ENCODE data around the gene CHD3. TPM values are rescaled to one million over a fixed set of nuclear protein-coding genes. Genes with fewer than 3 reads are reported as not detected.

CHD3 gene
- total RNA-seq, 1 experiment from 2014 or later: 84.6 TPM

DNA sequence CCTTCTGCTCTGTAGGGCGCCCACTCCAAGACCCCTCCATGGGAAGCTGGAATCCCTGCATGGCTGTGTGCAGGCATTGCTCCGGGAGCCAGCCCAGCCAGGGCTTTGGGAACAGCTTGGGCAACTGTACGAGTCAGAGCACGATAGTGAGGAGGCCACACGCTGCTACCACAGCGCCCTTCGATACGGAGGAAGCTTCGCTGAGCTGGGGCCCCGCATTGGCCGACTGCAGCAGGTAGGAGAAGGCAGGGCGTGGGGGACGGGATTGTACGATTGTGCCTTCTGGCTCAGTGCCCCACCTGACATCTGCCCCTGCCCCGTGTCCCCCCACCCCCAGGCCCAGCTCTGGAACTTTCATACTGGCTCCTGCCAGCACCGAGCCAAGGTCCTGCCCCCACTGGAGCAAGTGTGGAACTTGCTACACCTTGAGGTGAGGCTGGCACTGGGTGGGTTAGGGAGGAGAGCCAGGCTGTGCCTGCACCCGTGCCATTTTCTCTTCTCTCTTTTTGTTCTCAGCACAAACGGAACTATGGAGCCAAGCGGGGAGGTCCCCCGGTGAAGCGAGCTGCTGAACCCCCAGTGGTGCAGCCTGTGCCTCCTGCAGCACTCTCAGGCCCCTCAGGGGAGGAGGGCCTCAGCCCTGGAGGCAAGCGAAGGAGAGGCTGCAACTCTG, 42.4 kb upstream of the CHD3 start:
- no peaks in the 10 kb centered on the region for H3K9me3 ChIP-seq (ENCODE audit: control insufficient read depth, insufficient read depth, low read depth, low read length)
- H3K27me3 ChIP-seq (ENCODE audit: control insufficient read depth, insufficient read depth, low read length): no peaks in the 10 kb centered on the region
- intact Hi-C loops (cut with micrococcal nuclease; ENCODE audit: unreplicated experiment) (no loop called here), in situ Hi-C loops (cut with HindIII; ENCODE audit: low pct_unique_long_range_greater_than_20kb, low sequenced_read_pairs) (no loop called here)
- ATAC-seq (no peak), DNase-seq (ENCODE audit: low read depth, low spot score) (no peak)
- no peak overlapping the region for H3K4me3 ChIP-seq (ENCODE audit: low read depth in 2 of 2, low read length in 2 of 2)
- H3K27ac ChIP-seq (ENCODE audit: low read length): no peak overlapping the region
- H3K36me3 ChIP-seq (ENCODE audit: control insufficient read depth, insufficient read depth, low read length): no peaks in the 10 kb centered on the region; the same call in 1 of the 2 replicates
- TF ChIP-seq POLR2AphosphoS5 (IDR thresholded peaks at IDR 0.05; ENCODE audit: low read depth, low read length) (no peak), TCF7L2 (IDR thresholded peaks at IDR 0.05; ENCODE audit: low read depth, low read length) (no peak), SIN3A (IDR thresholded peaks at IDR 0.05; ENCODE audit: borderline replicate concordance, insufficient read depth, low read depth, low read length) (no peak), CTCF (IDR thresholded peaks at IDR 0.05) (no peak)
- TF ChIP-seq, protein P1, sequence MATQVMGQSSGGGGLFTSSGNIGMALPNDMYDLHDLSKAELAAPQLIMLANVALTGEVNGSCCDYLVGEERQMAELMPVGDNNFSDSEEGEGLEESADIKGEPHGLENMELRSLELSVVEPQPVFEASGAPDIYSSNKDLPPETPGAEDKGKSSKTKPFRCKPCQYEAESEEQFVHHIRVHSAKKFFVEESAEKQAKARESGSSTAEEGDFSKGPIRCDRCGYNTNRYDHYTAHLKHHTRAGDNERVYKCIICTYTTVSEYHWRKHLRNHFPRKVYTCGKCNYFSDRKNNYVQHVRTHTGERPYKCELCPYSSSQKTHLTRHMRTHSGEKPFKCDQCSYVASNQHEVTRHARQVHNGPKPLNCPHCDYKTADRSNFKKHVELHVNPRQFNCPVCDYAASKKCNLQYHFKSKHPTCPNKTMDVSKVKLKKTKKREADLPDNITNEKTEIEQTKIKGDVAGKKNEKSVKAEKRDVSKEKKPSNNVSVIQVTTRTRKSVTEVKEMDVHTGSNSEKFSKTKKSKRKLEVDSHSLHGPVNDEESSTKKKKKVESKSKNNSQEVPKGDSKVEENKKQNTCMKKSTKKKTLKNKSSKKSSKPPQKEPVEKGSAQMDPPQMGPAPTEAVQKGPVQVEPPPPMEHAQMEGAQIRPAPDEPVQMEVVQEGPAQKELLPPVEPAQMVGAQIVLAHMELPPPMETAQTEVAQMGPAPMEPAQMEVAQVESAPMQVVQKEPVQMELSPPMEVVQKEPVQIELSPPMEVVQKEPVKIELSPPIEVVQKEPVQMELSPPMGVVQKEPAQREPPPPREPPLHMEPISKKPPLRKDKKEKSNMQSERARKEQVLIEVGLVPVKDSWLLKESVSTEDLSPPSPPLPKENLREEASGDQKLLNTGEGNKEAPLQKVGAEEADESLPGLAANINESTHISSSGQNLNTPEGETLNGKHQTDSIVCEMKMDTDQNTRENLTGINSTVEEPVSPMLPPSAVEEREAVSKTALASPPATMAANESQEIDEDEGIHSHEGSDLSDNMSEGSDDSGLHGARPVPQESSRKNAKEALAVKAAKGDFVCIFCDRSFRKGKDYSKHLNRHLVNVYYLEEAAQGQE (IDR thresholded peaks at IDR 0.05; ENCODE audit: insufficient read depth in 1 of 2, low read depth in 2 of 2, low read length in 1 of 2): no peak
- H3K4me1 ChIP-seq (ENCODE audit: control insufficient read depth, insufficient read depth, low read length): peaks cover under 1% of the 10 kb centered on the region
- BruUV-seq (replicated peaks): no TSS peak
- ChIA-PET CTCF (interaction anchor here (0.6 kb wide), 1 partner anchor 103 kb away, joined by 9 read pairs; no protein-coding TSS in a partner anchor), POLR2A (interaction anchor here (0.6 to 0.7 kb wide), 2 partner anchors 98 to 161 kb away, joined by 3 to 7 read pairs; no protein-coding TSS in a partner anchor)

- no peak overlapping the region for H3K4me3 ChIP-seq (ENCODE audit: low read depth in 2 of 2, low read length in 2 of 2)
These were observed 41.6 kb upstream of the CHD3 start for GRCh38 chr17:7846765-7847661.

More at GRCh38 chr17:7846765-7847661, 41.6 kb upstream of the CHD3 start:
- no peaks in the 10 kb centered on the region; the same call in 1 of the 2 replicates for H3K36me3 ChIP-seq (ENCODE audit: control insufficient read depth, insufficient read depth, low read length)
- in situ Hi-C loops (cut with HindIII; ENCODE audit: low pct_unique_long_range_greater_than_20kb, low sequenced_read_pairs): no loop called here
- intact Hi-C loops (cut with micrococcal nuclease; ENCODE audit: unreplicated experiment): no loop called here
- H3K27me3 ChIP-seq (ENCODE audit: control insufficient read depth, insufficient read depth, low read length): no peaks in the 10 kb centered on the region
- no peak for ATAC-seq
- DNase-seq (ENCODE audit: low read depth, low spot score): no peak
- CTCF ChIA-PET: no interaction called here
- H3K4me1 ChIP-seq (ENCODE audit: control insufficient read depth, insufficient read depth, low read length): peaks cover 5% of the 10 kb centered on the region; the same call in 1 of the 2 replicates
- H3K9me3 ChIP-seq (ENCODE audit: control insufficient read depth, insufficient read depth, low read depth, low read length): no peaks in the 10 kb centered on the region
- BruUV-seq (replicated peaks): no TSS peak
- H3K27ac ChIP-seq (ENCODE audit: low read length): no peak overlapping the region
- TF ChIP-seq TCF7L2 (IDR thresholded peaks at IDR 0.05; ENCODE audit: low read depth, low read length) (no peak), SIN3A (IDR thresholded peaks at IDR 0.05; ENCODE audit: borderline replicate concordance, insufficient read depth, low read depth, low read length) (no peak), POLR2AphosphoS5 (IDR thresholded peaks at IDR 0.05; ENCODE audit: low read depth, low read length) (no peak), CTCF (IDR thresholded peaks at IDR 0.05) (no peak)
- TF ChIP-seq, protein P1 (IDR thresholded peaks at IDR 0.05; ENCODE audit: insufficient read depth in 1 of 2, low read depth in 2 of 2, low read length in 1 of 2): no peak
- POLR2A ChIA-PET: no interaction called here
